Keratinocyte (primary cell): Measurements from ENCODE around the gene PTGR3. TPM values are rescaled to one million over a fixed set of nuclear protein-coding genes. Genes with fewer than 3 reads are reported as not detected.

Experiments
- DNase-seq: peaks from one replicate; pipeline ENCODE4 v3.0.0-alpha.2; 2011; ENCODE audit warnings: low read depth, missing footprints, low spot score
- FAIRE-seq: peaks from 2 replicates; lab custom pipeline; 2011; peaks lifted over from hg19 to GRCh38; lab: Jason Lieb, UNC
- H2AFZ ChIP-seq: 2 replicates; pipeline ENCODE4 v1.6.0; 2012; ENCODE audit warnings: low read length, control low read depth, inconsistent platforms; ENCODE audit not compliant: control insufficient read depth
- H3K27ac ChIP-seq: 2 replicates; pipeline ENCODE4 v1.5.1; 2011; ENCODE audit warnings: low read length; ENCODE audit not compliant: control insufficient read depth, insufficient read depth
- H3K27me3 ChIP-seq: 3 replicates; pipeline ENCODE4 v1.6.0; 2011; ENCODE audit warnings: low read length; ENCODE audit not compliant: control insufficient read depth, insufficient read depth; ENCODE audit errors: extremely low read depth
- H3K36me3 ChIP-seq, 2 experiments: 2 replicates in 1 of 2; 3 replicates in 1 of 2; pipeline ENCODE4 v1.5.1; 2011; ENCODE audit warnings: low read length in 2 of 2, mild to moderate bottlenecking in 1 of 2; ENCODE audit not compliant: control insufficient read depth in 2 of 2, insufficient read depth in 2 of 2; ENCODE audit errors: extremely low read depth in 1 of 2
- H3K4me1 ChIP-seq: 3 replicates; pipeline ENCODE4 v1.5.1; 2011; ENCODE audit warnings: low read length; ENCODE audit not compliant: control insufficient read depth, insufficient read depth; ENCODE audit errors: extremely low read depth
- H3K4me2 ChIP-seq: 3 replicates; pipeline ENCODE4 v1.6.0; 2011; ENCODE audit warnings: low read depth, low read length; ENCODE audit not compliant: control insufficient read depth, insufficient read depth; ENCODE audit errors: extremely low read depth
- H3K4me3 ChIP-seq, 3 experiments: fragments of 200-600 bp in 1 of 3; sonication (generic) in 1 of 3; 2 replicates in 2 of 3; 3 replicates in 1 of 3; pipeline ENCODE4 v1.5.1; 2011 to 2016; ENCODE audit warnings: low read length in 3 of 3, mild to moderate bottlenecking in 3 of 3, control low read depth in 2 of 3, inconsistent platforms in 1 of 3, low read depth in 1 of 3, mixed read lengths in 1 of 3, mixed run types in 1 of 3, moderate library complexity in 1 of 3; ENCODE audit not compliant: control insufficient read depth in 2 of 3, insufficient read depth in 2 of 3; ENCODE audit errors: extremely low read depth in 1 of 3
- H3K79me2 ChIP-seq: 2 replicates; pipeline ENCODE4 v1.6.0; 2012; ENCODE audit warnings: low read length; ENCODE audit not compliant: control insufficient read depth, insufficient read depth
- H3K9ac ChIP-seq: 3 replicates; pipeline ENCODE4 v1.6.0; 2011; ENCODE audit warnings: low read length; ENCODE audit not compliant: control insufficient read depth, insufficient read depth; ENCODE audit errors: extremely low read depth
- H3K9me1 ChIP-seq: 3 replicates; pipeline ENCODE4 v1.6.0; 2011; ENCODE audit warnings: low read length; ENCODE audit not compliant: control insufficient read depth, insufficient read depth; ENCODE audit errors: extremely low read depth
- H3K9me3 ChIP-seq: 2 replicates; pipeline ENCODE4 v1.5.1; 2012; ENCODE audit warnings: low read depth, low read length; ENCODE audit not compliant: control insufficient read depth
- H4K20me1 ChIP-seq: 3 replicates; pipeline ENCODE4 v1.6.0; 2011; ENCODE audit warnings: low read length; ENCODE audit not compliant: control insufficient read depth, insufficient read depth; ENCODE audit errors: extremely low read depth
- CTCF ChIP-seq, 3 experiments: IDR thresholded peaks in 1 of 3; conservative IDR thresholded peaks in 1 of 3; optimal IDR thresholded peaks in 1 of 3; 2 replicates in 2 of 3; 3 replicates in 1 of 3; pipeline versions ENCODE3 to v1.5.1; 2011; ENCODE audit warnings: low read length in 3 of 3, mild to moderate bottlenecking in 3 of 3, moderate library complexity in 2 of 3, control low read depth in 1 of 3, inconsistent platforms in 1 of 3; ENCODE audit not compliant: insufficient read depth in 2 of 3; ENCODE audit errors: extremely low read depth in 1 of 3
- EZH2 ChIP-seq: IDR thresholded peaks from one replicate; pipeline ENCODE4 v1.6.1; 2012; ENCODE audit warnings: inconsistent platforms, mild to moderate bottlenecking, low read length, moderate library complexity
- dilution Hi-C: fragments of 300-500 bp; cut with MboI; formaldehyde crosslinking; loops from one replicate; pipeline ENCODE4 v1.7.0; 2020; ENCODE audit warnings: low sequenced_read_pairs; ENCODE audit not compliant: extremely low pct_ligation_motif_present
- polyA plus RNA-seq, 5 experiments: library from polyadenylated mRNA; depleted of rRNA in 3 of 5; stranded (reverse) in 3 of 5; stranded (forward) in 1 of 5; unstranded in 1 of 5; fragments of >200 nt; gene quantifications; 1 replicate in 1 of 5; 2 replicates in 3 of 5; 3 replicates in 1 of 5; pipeline versions ENCODE4 v1.2.1 to v1.2.3, GENCODE V29; 2011 to 2012; ENCODE audit warnings: missing spikeins in 2 of 5, low read depth in 1 of 5, low replicate concordance in 1 of 5

The PTGR3 gene
- polyA plus RNA-seq, 1 donor (not counting 4 experiments of a cell fraction or from before 2014, with no cell fraction given), result 25.2 TPM

GRCh38 chr18:75247611-75248421 is 38.9 kb upstream of the PTGR3 start:
- DNase-seq (no peak), FAIRE-seq (no peak)
- Histone ChIP-seq H3K27ac (peak overlapping the region; percentile 66), H3K9ac (peak overlapping the region; percentile 67), H3K9me1 (no peaks in the 10 kb centered on the region), H2AFZ (peak overlapping the region; percentile 49), H3K27me3 (no peaks in the 10 kb centered on the region), H3K4me2 (peak overlapping the region; percentile 82), H3K4me3 (peak overlapping the region; percentile 15 to 66 (median 59)), H3K9me3 (no peaks in the 10 kb centered on the region), H3K4me1 (peaks cover 4% of the 10 kb centered on the region), H3K36me3 (no peaks in the 10 kb centered on the region), H3K79me2 (peaks cover 12% of the 10 kb centered on the region), H4K20me1 (no peaks in the 10 kb centered on the region)
- no peak for TF ChIP-seq CTCF (optimal IDR thresholded peaks at IDR 0.05 in 1 of 3, IDR thresholded peaks at IDR 0.05 in 1 of 3, conservative IDR thresholded peaks at IDR 0.05 in 1 of 3; ENCODE audit: extremely low read depth in 1 of 3, insufficient read depth in 2 of 3, low read length in 3 of 3)
- TF ChIP-seq EZH2, result no peak
- dilution Hi-C loops, result no loop called here

- H3K9me1 ChIP-seq, result no peaks in the 10 kb centered on the region
- peak overlapping the region; percentile 82 for H3K4me2 ChIP-seq
- peak overlapping the region; percentile 67 for H3K9ac ChIP-seq
- peak overlapping the region in 2 of 3 experiments; percentile 59 to 66 for H3K4me3 ChIP-seq
- FAIRE-seq, result no peak
- H3K27ac ChIP-seq, result peak overlapping the region; percentile 66
- no peaks in the 10 kb centered on the region for H3K9me3 ChIP-seq
- no peak for TF ChIP-seq CTCF (optimal IDR thresholded peaks at IDR 0.05 in 1 of 3, IDR thresholded peaks at IDR 0.05 in 1 of 3, conservative IDR thresholded peaks at IDR 0.05 in 1 of 3; ENCODE audit: extremely low read depth in 1 of 3, insufficient read depth in 2 of 3, low read length in 3 of 3)
- no peak for TF ChIP-seq EZH2
- DNase-seq, result no peak
- dilution Hi-C loops, result no loop called here
- no peaks in the 10 kb centered on the region for H4K20me1 ChIP-seq
- H3K36me3 ChIP-seq, result no peaks in the 10 kb centered on the region
- peaks cover 4% of the 10 kb centered on the region for H3K4me1 ChIP-seq
- no peaks in the 10 kb centered on the region for H3K27me3 ChIP-seq
- H3K79me2 ChIP-seq, result peaks cover 12% of the 10 kb centered on the region
- peak overlapping the region; percentile 49 for H2AFZ ChIP-seq
These were observed 38.0 kb upstream of the PTGR3 start for GRCh38 chr18:75246721-75247610.
